ENCODE data around the gene SLC35B2. TPM values are rescaled to one million over a fixed set of nuclear protein-coding genes. Genes with fewer than 3 reads are reported as not detected.

Gene SLC35B2
- total and polyA plus RNA-seq, 9 of the 15 experiments (the other 6 are each of a cell fraction or from before 2014, with no cell fraction given): 14.5 to 59.1 (median 47.1) TPM

- TF ChIP-seq CHD7 (IDR thresholded peaks at IDR 0.05; ENCODE audit: low read depth, low read length) (peak; percentile 12), ZNF609 (CRISPR knock-in tag; IDR thresholded peaks at IDR 0.05; ENCODE audit: borderline replicate concordance) (peak; percentile 84; the same call in 1 of the 2 replicates), E2F3 (CRISPR knock-in tag; IDR thresholded peaks at IDR 0.05) (no peak), FOXM1 (IDR thresholded peaks at IDR 0.05; ENCODE audit: low read depth) (peak; percentile 81), FOXM1 (CRISPR knock-in tag; IDR thresholded peaks at IDR 0.05; ENCODE audit: low read depth) (no peak), FOXJ2 (tag; IDR thresholded peaks at IDR 0.05) (peak; percentile 64; the same call in 1 of the 2 replicates), JUND (IDR thresholded peaks at IDR 0.05; ENCODE audit: borderline replicate concordance, low read depth, low read length) (peak; percentile 95), JUND (tag; IDR thresholded peaks at IDR 0.05; ENCODE audit: borderline replicate concordance, low read depth, low read length) (peak; percentile 91), PTBP1 (IDR thresholded peaks at IDR 0.05; ENCODE audit: low read depth, low read length) (no peak), ZNF134 (CRISPR knock-in tag; conservative IDR thresholded peaks at IDR 0.05) (no peak), CCAR2 (IDR thresholded peaks at IDR 0.05; ENCODE audit: low read depth, low read length) (no peak), ZNF431 (CRISPR knock-in tag; IDR thresholded peaks at IDR 0.05) (peak; percentile 69; the same call in 1 of the 2 replicates)
Observed at GRCh38 chr6:44246663-44247337, 10.5 kb downstream of the SLC35B2 start, which contains the start of gene HSP90AB1 (continued).

Data from K562 (cell line).